GM18519 (cell line): ENCODE data around the gene DENND1A.

Experiments used
- ATAC-seq: cut with Tn5 transposase; IDR thresholded peaks from one replicate; pipeline ENCODE4 v1.9.1; 2021; ENCODE audit warnings: mild to moderate bottlenecking, moderate library complexity; ENCODE audit not compliant: unreplicated experiment, low FRiP score

Gene DENND1A

DNA sequence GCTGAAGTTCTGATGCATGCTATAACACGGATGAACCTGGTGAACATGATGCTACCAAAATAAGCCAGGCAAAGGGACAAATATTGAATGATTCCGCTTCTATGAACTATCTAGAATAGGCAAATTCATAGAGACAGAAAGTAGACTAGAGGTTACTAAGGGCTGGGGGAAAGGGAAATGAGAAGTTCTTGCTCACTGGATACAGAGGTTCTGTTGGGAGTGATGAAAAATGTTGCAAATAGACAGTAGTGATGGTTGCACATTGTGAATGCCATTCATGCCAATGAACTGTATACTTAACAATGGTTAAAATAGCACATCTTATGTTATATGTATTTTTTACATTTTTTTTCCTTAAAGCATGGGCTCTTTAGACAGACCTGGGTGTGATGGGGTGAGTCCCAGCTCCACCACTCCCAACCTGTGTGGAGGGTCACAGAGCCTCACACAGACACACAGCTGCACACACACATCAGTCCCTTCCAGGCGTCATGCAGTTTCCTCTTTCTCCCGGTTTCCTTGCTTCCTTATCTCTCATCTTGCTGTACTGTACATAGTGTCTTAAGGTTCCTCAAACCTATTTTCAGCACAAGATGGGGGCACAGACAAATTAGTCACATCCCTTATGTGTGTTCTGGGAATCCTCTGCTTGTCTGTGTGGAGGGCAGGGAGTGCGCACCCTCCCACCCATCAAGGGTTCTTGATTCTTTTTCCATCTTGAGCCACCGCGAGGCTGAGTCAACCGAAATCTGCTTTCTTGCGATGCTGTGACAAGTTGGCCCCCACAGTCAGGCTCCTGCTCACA, 381.0 kb downstream of the DENND1A start:
- no peak for ATAC-seq

DNA sequence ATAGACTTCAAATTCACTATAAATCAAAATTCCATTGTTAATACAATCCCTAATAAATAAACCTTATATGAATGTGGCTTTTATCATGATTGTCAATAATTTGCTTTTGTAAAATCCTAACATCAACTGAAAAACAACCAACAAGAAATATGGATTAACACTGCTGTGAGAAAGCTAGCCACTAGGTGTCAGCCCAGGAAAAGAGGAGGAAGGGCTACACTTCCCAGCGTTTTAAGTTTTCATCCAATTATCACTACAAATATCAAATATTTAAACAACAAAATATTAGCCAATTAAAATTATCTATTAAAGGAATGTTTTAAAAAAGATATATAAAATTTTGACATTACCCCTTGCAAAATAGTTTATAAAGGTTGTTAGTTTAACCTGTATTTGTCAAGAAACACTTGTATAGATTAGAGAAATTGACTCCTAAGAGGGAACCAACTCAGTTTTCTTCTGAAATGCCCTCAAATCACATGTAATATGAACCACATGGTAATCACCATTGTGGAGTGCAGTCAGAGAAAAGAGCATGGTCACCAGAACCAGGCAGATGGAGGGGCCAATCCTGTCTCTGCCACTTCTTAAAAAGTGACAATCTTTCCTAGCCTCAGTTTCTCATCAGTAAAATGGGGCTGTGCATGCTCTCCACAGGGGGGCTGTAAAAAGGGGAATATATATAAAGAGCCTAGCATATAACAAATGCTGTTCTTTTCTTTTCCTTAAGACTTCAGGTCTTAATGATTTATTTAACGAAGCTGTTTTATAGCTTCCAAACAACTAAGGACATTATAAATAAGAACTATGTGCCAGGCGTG, 385.7 kb downstream of the DENND1A start:
- ATAC-seq = no peak

DNA sequence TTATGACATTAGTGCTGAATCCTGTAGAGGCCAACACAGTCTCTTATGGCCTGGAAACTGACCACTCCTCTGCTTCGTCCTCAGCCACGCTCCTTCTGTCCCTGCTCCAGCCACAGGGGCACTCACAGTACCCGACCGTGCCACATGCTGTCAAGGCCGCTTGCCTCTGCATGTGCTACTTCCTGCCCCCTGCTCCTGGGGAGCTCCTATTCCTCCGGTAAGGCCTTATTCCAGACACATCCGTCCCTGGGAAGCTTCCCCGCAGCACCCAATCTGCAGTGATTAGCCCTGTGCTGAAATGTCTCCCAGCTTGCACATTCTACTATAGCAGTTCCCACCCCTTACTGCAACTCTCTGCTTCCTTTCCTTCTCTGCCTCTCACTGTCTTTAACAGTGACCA, 386.4 kb downstream of the DENND1A start:
- no peak for ATAC-seq

GRCh38 chr9:123542435-123543225, 387.3 kb downstream of the DENND1A start:
- no peak for ATAC-seq

DNA sequence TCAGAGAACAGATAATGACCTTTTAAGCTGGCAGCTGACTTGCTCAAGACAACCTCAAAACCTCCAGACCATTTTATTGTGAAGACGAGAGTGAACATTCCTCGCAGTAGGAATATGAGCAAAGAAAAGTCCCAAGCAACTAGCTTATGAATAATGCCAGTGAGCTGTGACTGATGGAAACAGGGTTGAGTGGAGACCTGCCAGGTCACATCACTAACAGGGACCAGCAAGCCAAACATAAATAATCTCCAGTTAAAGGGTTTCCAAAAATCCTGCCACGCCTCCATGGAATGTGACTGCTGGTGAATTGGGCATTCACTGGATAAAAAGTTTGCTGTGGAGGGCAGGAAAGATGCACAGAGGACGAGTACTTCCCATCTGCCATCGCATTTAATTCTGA, 388.5 kb downstream of the DENND1A start:
- ATAC-seq = no peak

DNA sequence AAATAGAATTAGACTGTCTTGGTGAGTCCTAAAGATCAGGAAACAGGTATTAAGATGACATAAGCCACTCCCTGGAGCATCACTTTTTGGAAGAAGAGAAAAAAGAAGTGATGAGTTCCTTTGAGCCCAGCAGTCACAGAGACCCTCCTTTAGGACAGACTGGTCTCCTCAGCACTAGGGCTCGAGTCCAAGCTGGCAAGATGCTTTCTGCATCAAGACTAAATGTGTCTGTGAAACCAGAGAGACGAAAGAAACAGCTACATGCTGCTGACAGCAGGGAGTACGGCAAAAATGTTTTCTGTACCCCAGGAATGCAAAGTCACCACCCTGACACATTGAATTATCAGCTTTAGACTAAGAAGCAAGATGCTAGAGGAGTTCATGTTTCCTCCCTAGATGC, 389.5 kb downstream of the DENND1A start:
- no peak for ATAC-seq

DNA sequence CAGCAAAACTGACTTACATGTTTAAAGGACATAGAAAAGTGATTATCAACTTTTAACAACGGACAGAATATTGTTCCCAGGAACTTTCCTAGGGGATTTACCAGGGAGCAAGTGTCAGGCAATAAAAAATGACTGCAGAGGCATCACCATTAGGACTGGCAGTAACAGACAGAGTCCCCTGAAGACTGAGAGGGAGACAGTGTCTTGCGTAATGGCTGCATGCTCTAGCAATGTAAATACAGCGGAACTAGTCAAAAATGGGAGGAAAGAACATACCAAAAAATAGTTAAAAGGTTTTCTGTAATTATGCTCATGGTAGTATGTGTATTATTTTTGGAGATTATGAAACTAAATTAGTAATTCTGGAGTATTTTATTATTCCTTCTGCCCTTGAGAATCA, 392.1 kb downstream of the DENND1A start:
- no peak for ATAC-seq

DNA sequence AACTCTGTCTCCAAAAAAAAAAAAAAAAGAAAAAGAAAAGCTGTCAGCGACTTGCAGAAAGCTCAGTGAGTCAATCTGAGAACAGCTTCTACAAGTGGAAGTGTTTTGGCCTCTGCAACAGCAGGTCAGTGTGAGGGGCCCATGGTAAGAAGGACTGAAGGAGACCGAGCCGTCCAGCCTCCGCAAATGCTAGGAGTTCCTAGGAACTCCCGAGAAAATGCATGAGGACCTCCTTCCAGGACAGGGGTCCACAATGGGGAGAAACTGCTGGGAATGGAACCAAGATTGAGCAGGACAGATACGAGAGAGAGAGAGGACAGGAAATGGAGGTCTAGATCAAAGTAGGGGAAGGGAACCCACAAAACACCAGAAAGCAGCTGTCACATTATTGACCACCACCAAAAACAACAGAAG, 393.5 kb downstream of the DENND1A start:
- no peak for ATAC-seq

GRCh38 chr9:123534336-123534735, 395.6 kb downstream of the DENND1A start:
- ATAC-seq = no peak

DNA sequence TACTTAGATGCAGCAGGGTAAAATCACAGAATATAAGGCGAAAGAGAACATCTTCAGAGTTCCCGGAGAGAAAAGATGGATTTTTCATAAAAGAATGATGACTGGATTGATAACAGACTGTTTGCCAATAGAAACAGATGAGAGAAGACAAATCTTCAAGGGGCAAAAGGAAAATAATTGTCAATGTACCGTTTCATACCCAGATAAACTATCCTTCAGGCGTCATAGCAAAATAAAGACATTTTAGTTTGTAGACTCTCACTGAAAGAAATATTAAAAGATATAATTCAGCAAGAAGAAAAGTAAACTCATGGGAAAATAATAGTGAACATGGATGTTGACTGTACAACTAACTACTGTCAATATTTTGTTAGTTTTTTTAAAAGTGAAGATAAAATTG, 399.7 kb downstream of the DENND1A start:
- no peak for ATAC-seq

- no peak for ATAC-seq
These were observed 401.4 kb downstream of the DENND1A start for GRCh38 chr9:123528501-123528900.

DNA sequence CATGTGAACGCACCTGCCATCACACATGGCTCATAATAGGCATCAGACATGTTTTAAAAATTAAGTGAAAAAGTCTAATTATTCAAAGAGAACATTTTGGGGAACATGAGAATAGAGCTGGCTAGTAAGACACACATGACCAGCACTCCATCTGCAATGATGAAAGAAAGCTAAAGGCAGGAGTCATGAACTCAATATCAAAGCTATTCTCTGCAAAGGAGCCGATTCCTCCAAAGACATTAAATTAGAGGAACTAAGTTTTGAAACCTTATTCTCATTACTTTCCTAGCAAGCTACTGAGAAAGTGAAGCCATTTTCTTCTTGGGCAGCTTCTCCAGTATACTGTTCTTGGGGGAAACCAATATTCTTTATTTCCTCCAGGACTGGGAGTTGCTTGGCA, 401.9 kb downstream of the DENND1A start:
- no peak for ATAC-seq

GRCh38 chr9:123525957-123526356, 404.0 kb downstream of the DENND1A start:
- ATAC-seq = no peak

DNA sequence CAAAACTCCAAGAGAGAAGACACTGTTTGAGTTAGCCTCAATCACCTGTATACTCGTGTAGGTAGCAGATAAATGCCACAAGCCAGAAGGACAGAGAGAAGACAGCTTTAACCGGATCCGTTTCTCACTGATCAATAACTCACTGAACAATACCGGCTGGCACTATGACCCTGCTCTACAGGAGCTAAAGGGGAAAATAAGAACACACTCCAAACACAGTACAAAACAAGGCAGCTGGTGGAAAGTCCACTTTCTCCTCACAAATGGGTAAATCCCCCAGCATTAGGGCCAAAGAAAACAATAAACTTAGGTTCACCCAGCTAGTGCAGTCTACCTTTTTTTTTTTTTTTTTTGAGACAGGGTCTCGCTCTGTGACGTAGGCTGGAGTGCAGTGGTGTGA, 404.5 kb downstream of the DENND1A start:
- ATAC-seq = no peak

DNA sequence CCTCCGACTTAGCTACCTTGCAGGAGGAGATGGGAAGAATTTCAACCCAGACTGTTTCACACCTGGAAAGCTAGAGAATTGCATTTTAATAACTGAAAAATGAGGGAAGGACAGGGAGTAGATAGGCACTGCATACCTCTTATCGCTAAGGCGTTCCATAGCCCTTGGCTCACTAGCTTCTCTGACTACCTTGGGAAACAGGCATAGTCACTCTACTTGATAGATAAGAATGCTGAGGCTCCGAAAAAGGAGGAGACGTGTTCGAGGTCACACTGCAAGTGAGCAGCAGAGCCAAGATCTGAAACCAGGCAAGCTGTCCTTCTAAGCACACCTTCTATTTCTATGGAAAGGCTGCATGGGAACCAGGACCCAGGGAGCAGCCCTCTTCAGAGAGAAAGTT, 405.1 kb downstream of the DENND1A start:
- no peak for ATAC-seq

DNA sequence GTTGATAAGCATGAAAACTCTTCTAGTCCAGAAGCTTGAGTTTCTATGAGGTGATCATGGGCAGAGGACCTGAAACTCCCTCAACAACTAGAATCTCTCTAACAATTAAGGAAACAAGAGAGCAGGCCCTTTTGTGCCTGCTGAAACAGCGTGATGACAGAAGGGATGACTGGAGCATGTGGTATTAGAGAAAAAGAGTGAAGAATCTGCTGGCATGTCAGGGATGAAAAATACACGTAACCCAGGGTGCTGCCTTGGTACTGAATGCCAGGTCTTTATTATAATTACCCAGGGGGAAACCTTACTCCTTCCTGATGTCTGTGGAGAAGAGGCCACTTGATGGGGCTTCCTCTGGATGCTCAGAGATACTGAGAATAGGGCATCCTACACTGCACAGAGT, 406.1 kb downstream of the DENND1A start:
- ATAC-seq = no peak

DNA sequence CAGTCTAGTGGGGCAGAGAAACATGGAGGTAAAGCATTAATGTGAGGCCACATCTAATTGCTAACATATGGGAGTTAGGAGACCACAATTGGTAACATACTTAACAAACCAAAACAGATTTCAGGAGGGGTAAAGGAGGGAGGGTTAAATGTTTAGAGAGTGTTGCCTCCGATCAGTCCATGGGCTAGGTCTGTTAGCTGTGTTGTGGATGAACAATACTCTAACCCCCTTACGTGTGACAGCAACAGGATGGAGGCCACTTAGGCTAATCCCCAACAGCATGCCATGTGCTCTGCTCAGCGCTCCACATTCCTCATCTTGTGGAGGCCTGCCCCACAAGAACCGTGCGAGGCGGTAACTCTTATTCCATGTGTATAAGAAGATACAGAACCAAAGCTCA, 406.9 kb downstream of the DENND1A start:
- no peak for ATAC-seq

- ATAC-seq = no peak
These were observed 407.7 kb downstream of the DENND1A start for GRCh38 chr9:123522251-123522650.

GRCh38 chr9:123518338-123518737, 411.6 kb downstream of the DENND1A start:
- no peak for ATAC-seq

- ATAC-seq = no peak
These were observed 412.4 kb downstream of the DENND1A start for GRCh38 chr9:123517512-123517911.

GRCh38 chr9:123514766-123515165, 415.2 kb downstream of the DENND1A start:
- no peak for ATAC-seq
